IPS DF 6.9 (cell line): ENCODE results near the gene ZFP92.
"Not testable (repeated sequence)": the region's sequence is repeated elsewhere in the genome, so short reads cannot be mapped to it uniquely, and the experiment has no call there.

ENCODE experiments used
- DNase-seq: peaks from one replicate; pipeline ENCODE4 v3.0.0-alpha.2; 2013; ENCODE audit warnings: low read depth, low spot score
- H3K27ac ChIP-seq: one replicate; pipeline ENCODE4 v1.5.1; 2013; ENCODE audit warnings: low read length, control low read depth
- H3K27me3 ChIP-seq: 2 replicates; pipeline ENCODE4 v1.6.1; 2013; ENCODE audit warnings: mild to moderate bottlenecking, low read length; ENCODE audit not compliant: control insufficient read depth, insufficient read depth
- H3K36me3 ChIP-seq: 2 replicates; pipeline ENCODE4 v1.6.1; 2013; ENCODE audit warnings: low read length; ENCODE audit not compliant: control insufficient read depth, insufficient read depth
- H3K4me1 ChIP-seq: 2 replicates; pipeline ENCODE4 v1.6.1; 2013; ENCODE audit warnings: low read length; ENCODE audit not compliant: control insufficient read depth, insufficient read depth
- H3K4me3 ChIP-seq: 2 replicates; pipeline ENCODE4 v1.5.1; 2013; ENCODE audit warnings: mild to moderate bottlenecking, low read length
- H3K9me3 ChIP-seq: 2 replicates; pipeline ENCODE4 v1.6.1; 2013; ENCODE audit warnings: low read length, inconsistent platforms; ENCODE audit not compliant: control insufficient read depth, insufficient read depth
- WGBS: extraction: QIAGEN DNeasy Blood & Tissue Kit; methylation state at CpG from one replicate; pipeline ENCODE4 v1.1.7; 2013; ENCODE audit warnings: mixed read lengths, missing lambda C conversion rate; ENCODE audit not compliant: insufficient read length, insufficient coverage; 5-methylcytosine and 5-hydroxymethylcytosine counted together

The ZFP92 gene

GRCh38 chrX:153387345-153387744, 23.9 kb upstream of the ZFP92 start:
- Histone ChIP-seq H3K4me1 (no peaks in the 10 kb centered on the region), H3K27ac (no peak overlapping the region), H3K27me3 (no peaks in the 10 kb centered on the region), H3K9me3 (no peaks in the 10 kb centered on the region), H3K4me3 (no peak overlapping the region), H3K36me3 (no peaks in the 10 kb centered on the region; the same call in 1 of the 2 replicates)
- DNase-seq, result no peak
- WGBS, result no CpG with 5 or more reads among the region's 5 CpGs

- Histone ChIP-seq H3K36me3 (no peaks in the 10 kb centered on the region; the same call in 1 of the 2 replicates), H3K4me3 (no peak overlapping the region), H3K4me1 (no peaks in the 10 kb centered on the region), H3K9me3 (no peaks in the 10 kb centered on the region), H3K27me3 (no peaks in the 10 kb centered on the region), H3K27ac (no peak overlapping the region)
- WGBS, result no CpG with 5 or more reads among the region's 10 CpGs
- DNase-seq, result no peak
These were observed 23.1 kb upstream of the ZFP92 start for GRCh38 chrX:153387987-153388721.

DNA sequence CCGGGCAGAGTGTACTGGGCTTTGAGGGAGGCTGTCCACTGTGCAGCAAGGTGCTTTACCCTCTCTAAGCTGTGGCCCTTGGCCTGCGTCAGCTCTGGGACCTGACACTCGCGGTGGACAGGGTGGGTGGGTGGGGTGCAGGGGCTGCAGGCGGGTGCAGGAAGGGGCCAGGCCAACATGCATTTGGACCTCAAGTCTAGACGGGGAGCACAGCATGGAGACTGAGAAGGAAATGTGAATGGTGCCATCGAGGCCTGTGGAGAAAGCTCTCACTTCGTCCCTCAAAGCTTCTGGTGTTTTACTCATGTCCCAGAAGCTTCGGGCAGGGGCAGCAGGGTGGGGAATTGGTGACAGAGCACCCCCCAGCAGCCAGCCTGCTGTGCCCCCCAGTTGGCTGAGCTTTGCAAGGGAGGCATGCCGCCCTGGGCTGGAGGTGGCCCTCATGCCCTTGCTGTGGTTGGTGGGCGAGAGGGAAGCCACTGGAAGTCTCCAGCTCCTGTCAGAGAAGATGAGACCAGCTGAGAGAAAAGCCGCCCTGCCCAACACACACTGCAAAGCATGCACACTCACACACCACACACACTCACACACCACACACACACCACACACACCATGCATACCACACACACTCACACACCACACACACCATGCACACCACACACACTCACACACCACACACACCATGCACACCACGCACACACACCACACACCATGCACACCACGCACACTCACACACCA, 22.4 kb upstream of the ZFP92 start:
- H3K27ac ChIP-seq, result no peak overlapping the region
- H3K36me3 ChIP-seq, result no peaks in the 10 kb centered on the region; the same call in 1 of the 2 replicates
- no peak overlapping the region for H3K4me3 ChIP-seq
- WGBS, result no CpG with 5 or more reads among the region's 14 CpGs
- H3K9me3 ChIP-seq, result no peaks in the 10 kb centered on the region
- no peaks in the 10 kb centered on the region for H3K27me3 ChIP-seq
- H3K4me1 ChIP-seq, result no peaks in the 10 kb centered on the region
- no peak for DNase-seq

GRCh38 chrX:153389460-153389768, 21.9 kb upstream of the ZFP92 start:
- H3K9me3 ChIP-seq, H3K4me1 ChIP-seq: not testable (repeated sequence)
- no CpG with 5 or more reads among the region's 6 CpGs for WGBS

GRCh38 chrX:153392642-153393321, 18.5 kb upstream of the ZFP92 start:
- no peak overlapping the region for H3K27ac ChIP-seq
- no peaks in the 10 kb centered on the region for H3K9me3 ChIP-seq
- no peak overlapping the region for H3K4me3 ChIP-seq
- DNase-seq, result no peak
- H3K36me3 ChIP-seq, result no peaks in the 10 kb centered on the region; the same call in 1 of the 2 replicates
- H3K4me1 ChIP-seq, result no peaks in the 10 kb centered on the region
- H3K27me3 ChIP-seq, result no peaks in the 10 kb centered on the region
- WGBS, result no CpG with 5 or more reads among the region's 16 CpGs

More at GRCh38 chrX:153389460-153389768, 21.9 kb upstream of the ZFP92 start:
- H3K36me3 ChIP-seq, H3K27me3 ChIP-seq, H3K4me3 ChIP-seq, H3K27ac ChIP-seq, DNase-seq: not testable (repeated sequence)

GRCh38 chrX:153394612-153395011, 16.7 kb upstream of the ZFP92 start:
- Histone ChIP-seq H3K36me3 (no peaks in the 10 kb centered on the region; the same call in 1 of the 2 replicates), H3K9me3 (no peaks in the 10 kb centered on the region), H3K4me3 (no peak overlapping the region), H3K27me3 (no peaks in the 10 kb centered on the region), H3K27ac (no peak overlapping the region), H3K4me1 (no peaks in the 10 kb centered on the region)
- no CpG with 5 or more reads among the region's 13 CpGs for WGBS
- no peak for DNase-seq

GRCh38 chrX:153395613-153396319, 15.5 kb upstream of the ZFP92 start:
- Histone ChIP-seq H3K27me3 (no peaks in the 10 kb centered on the region), H3K9me3 (no peaks in the 10 kb centered on the region), H3K4me1 (peaks cover 1% of the 10 kb centered on the region; the same call in 1 of the 2 replicates), H3K27ac (no peak overlapping the region), H3K36me3 (no peaks in the 10 kb centered on the region; the same call in 1 of the 2 replicates), H3K4me3 (no peak overlapping the region)
- DNase-seq, result no peak
- no CpG with 5 or more reads among the region's 26 CpGs for WGBS

GRCh38 chrX:153396320-153397195, 14.7 kb upstream of the ZFP92 start:
- no peaks in the 10 kb centered on the region for H3K9me3 ChIP-seq
- no peaks in the 10 kb centered on the region for H3K27me3 ChIP-seq
- no peak for DNase-seq
- no CpG with 5 or more reads among the region's 26 CpGs for WGBS
- no peaks in the 10 kb centered on the region for H3K36me3 ChIP-seq
- H3K4me3 ChIP-seq, result no peak overlapping the region
- no peak overlapping the region for H3K27ac ChIP-seq
- H3K4me1 ChIP-seq, result peaks cover 1% of the 10 kb centered on the region; the same call in 1 of the 2 replicates

- WGBS, result no CpG with 5 or more reads among the region's 27 CpGs
- Histone ChIP-seq H3K4me1 (peaks cover 1% of the 10 kb centered on the region; the same call in 1 of the 2 replicates), H3K36me3 (no peaks in the 10 kb centered on the region), H3K27ac (no peak overlapping the region), H3K27me3 (no peaks in the 10 kb centered on the region), H3K4me3 (no peak overlapping the region), H3K9me3 (no peaks in the 10 kb centered on the region)
- no peak for DNase-seq
These were observed 13.9 kb upstream of the ZFP92 start for GRCh38 chrX:153397256-153397960.
